Keratinocyte (primary cell): ENCODE results near the gene GRB2. TPM values are rescaled to one million over a fixed set of nuclear protein-coding genes. Genes with fewer than 3 reads are reported as not detected.
A peak's percentile ranks its signal among the peaks of the same experiment; 100 is the strongest.

Source experiments
- DNase-seq: peaks from one replicate; pipeline ENCODE4 v3.0.0-alpha.2; 2011; ENCODE audit warnings: low read depth, missing footprints, low spot score
- FAIRE-seq: peaks from 2 replicates; lab custom pipeline; 2011; peaks lifted over from hg19 to GRCh38; lab: Jason Lieb, UNC
- H2AFZ ChIP-seq: 2 replicates; pipeline ENCODE4 v1.6.0; 2012; ENCODE audit warnings: low read length, control low read depth, inconsistent platforms; ENCODE audit not compliant: control insufficient read depth
- H3K27ac ChIP-seq: 2 replicates; pipeline ENCODE4 v1.5.1; 2011; ENCODE audit warnings: low read length; ENCODE audit not compliant: control insufficient read depth, insufficient read depth
- H3K27me3 ChIP-seq: 3 replicates; pipeline ENCODE4 v1.6.0; 2011; ENCODE audit warnings: low read length; ENCODE audit not compliant: control insufficient read depth, insufficient read depth; ENCODE audit errors: extremely low read depth
- H3K36me3 ChIP-seq, 2 experiments: 2 replicates in 1 of 2; 3 replicates in 1 of 2; pipeline ENCODE4 v1.5.1; 2011; ENCODE audit warnings: low read length in 2 of 2, mild to moderate bottlenecking in 1 of 2; ENCODE audit not compliant: control insufficient read depth in 2 of 2, insufficient read depth in 2 of 2; ENCODE audit errors: extremely low read depth in 1 of 2
- H3K4me1 ChIP-seq: 3 replicates; pipeline ENCODE4 v1.5.1; 2011; ENCODE audit warnings: low read length; ENCODE audit not compliant: control insufficient read depth, insufficient read depth; ENCODE audit errors: extremely low read depth
- H3K4me2 ChIP-seq: 3 replicates; pipeline ENCODE4 v1.6.0; 2011; ENCODE audit warnings: low read depth, low read length; ENCODE audit not compliant: control insufficient read depth, insufficient read depth; ENCODE audit errors: extremely low read depth
- H3K4me3 ChIP-seq, 3 experiments: fragments of 200-600 bp in 1 of 3; sonication (generic) in 1 of 3; 2 replicates in 2 of 3; 3 replicates in 1 of 3; pipeline ENCODE4 v1.5.1; 2011 to 2016; ENCODE audit warnings: low read length in 3 of 3, mild to moderate bottlenecking in 3 of 3, control low read depth in 2 of 3, inconsistent platforms in 1 of 3, low read depth in 1 of 3, mixed read lengths in 1 of 3, mixed run types in 1 of 3, moderate library complexity in 1 of 3; ENCODE audit not compliant: control insufficient read depth in 2 of 3, insufficient read depth in 2 of 3; ENCODE audit errors: extremely low read depth in 1 of 3
- H3K79me2 ChIP-seq: 2 replicates; pipeline ENCODE4 v1.6.0; 2012; ENCODE audit warnings: low read length; ENCODE audit not compliant: control insufficient read depth, insufficient read depth
- H3K9ac ChIP-seq: 3 replicates; pipeline ENCODE4 v1.6.0; 2011; ENCODE audit warnings: low read length; ENCODE audit not compliant: control insufficient read depth, insufficient read depth; ENCODE audit errors: extremely low read depth
- H3K9me1 ChIP-seq: 3 replicates; pipeline ENCODE4 v1.6.0; 2011; ENCODE audit warnings: low read length; ENCODE audit not compliant: control insufficient read depth, insufficient read depth; ENCODE audit errors: extremely low read depth
- H3K9me3 ChIP-seq: 2 replicates; pipeline ENCODE4 v1.5.1; 2012; ENCODE audit warnings: low read depth, low read length; ENCODE audit not compliant: control insufficient read depth
- H4K20me1 ChIP-seq: 3 replicates; pipeline ENCODE4 v1.6.0; 2011; ENCODE audit warnings: low read length; ENCODE audit not compliant: control insufficient read depth, insufficient read depth; ENCODE audit errors: extremely low read depth
- EZH2 ChIP-seq: IDR thresholded peaks from one replicate; pipeline ENCODE4 v1.6.1; 2012; ENCODE audit warnings: inconsistent platforms, mild to moderate bottlenecking, low read length, moderate library complexity
- dilution Hi-C: fragments of 300-500 bp; cut with MboI; formaldehyde crosslinking; loops from one replicate; pipeline ENCODE4 v1.7.0; 2020; ENCODE audit warnings: low sequenced_read_pairs; ENCODE audit not compliant: extremely low pct_ligation_motif_present
- polyA plus RNA-seq, 5 experiments: library from polyadenylated mRNA; depleted of rRNA in 3 of 5; stranded (reverse) in 3 of 5; stranded (forward) in 1 of 5; unstranded in 1 of 5; fragments of >200 nt; gene quantifications; 1 replicate in 1 of 5; 2 replicates in 3 of 5; 3 replicates in 1 of 5; pipeline versions ENCODE4 v1.2.1 to v1.2.3, GENCODE V29; 2011 to 2012; ENCODE audit warnings: missing spikeins in 2 of 5, low read depth in 1 of 5, low replicate concordance in 1 of 5
- TF ChIP-seq, protein P1 (sequence below), 3 experiments: IDR thresholded peaks in 1 of 3; conservative IDR thresholded peaks in 1 of 3; optimal IDR thresholded peaks in 1 of 3; 2 replicates in 2 of 3; 3 replicates in 1 of 3; pipeline versions ENCODE3 to v1.5.1; 2011; ENCODE audit warnings: low read length in 3 of 3, mild to moderate bottlenecking in 3 of 3, moderate library complexity in 2 of 3, control low read depth in 1 of 3, inconsistent platforms in 1 of 3; ENCODE audit not compliant: insufficient read depth in 2 of 3; ENCODE audit errors: extremely low read depth in 1 of 3

GRB2 gene
- polyA plus RNA-seq, 1 donor (not counting 4 experiments of a cell fraction or from before 2014, with no cell fraction given): 62.0 TPM

DNA sequence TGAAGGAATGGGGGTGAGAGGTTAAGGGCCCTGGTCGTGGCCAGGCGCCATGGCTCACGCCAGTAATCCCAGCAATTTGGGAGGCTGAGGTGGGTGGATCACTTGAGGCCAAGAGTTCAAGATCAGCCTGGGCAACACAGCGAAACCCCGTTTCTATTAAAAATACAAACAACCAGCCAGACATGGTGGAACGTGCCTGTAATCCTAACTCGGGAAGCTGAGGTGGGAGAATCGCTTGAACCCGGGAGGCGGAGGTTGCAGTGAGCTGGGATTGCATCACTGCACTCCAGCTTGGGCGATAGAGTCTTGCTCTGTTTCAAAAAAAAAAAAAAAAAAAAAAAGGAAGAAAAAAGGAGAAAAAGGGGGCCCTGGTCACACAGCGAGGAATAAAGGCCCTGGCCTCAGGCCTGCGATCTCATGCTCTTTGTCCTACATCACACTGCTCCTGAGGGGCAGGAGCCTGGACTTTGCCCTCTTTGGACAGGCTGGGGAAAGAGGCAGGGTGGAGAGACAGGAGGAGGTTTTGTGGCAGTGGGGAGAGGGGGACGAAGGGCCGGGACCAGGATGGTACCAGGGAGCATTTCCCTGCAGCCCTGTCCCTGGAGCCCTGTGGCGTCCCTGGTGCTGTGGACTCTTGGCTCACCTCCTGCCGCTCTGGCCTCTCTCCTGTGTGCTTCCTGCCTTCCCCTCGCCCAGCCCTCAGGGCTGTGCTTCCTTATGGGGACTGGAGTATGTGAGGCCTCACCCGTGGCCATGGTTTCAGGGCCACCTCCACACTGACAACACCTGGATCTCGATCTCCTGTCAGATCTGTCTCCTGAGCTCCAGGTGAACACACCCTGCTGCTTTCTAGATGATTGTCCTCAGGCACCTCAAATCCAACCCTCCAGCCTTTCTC is 96.5 kb downstream of the GRB2 start:
- Histone ChIP-seq H3K27me3 (no peaks in the 10 kb centered on the region), H3K79me2 (no peaks in the 10 kb centered on the region), H3K9me1 (no peaks in the 10 kb centered on the region), H3K36me3 (no peaks in the 10 kb centered on the region), H4K20me1 (no peaks in the 10 kb centered on the region), H2AFZ (no peak overlapping the region), H3K4me1 (peaks cover 4% of the 10 kb centered on the region), H3K9me3 (no peaks in the 10 kb centered on the region), H3K27ac (no peak overlapping the region), H3K9ac (no peak overlapping the region), H3K4me2 (peak overlapping the region; percentile 1), H3K4me3 (no peak overlapping the region)
- DNase-seq: no peak
- dilution Hi-C loops: no loop called here
- FAIRE-seq: no peak
- TF ChIP-seq, protein P1, sequence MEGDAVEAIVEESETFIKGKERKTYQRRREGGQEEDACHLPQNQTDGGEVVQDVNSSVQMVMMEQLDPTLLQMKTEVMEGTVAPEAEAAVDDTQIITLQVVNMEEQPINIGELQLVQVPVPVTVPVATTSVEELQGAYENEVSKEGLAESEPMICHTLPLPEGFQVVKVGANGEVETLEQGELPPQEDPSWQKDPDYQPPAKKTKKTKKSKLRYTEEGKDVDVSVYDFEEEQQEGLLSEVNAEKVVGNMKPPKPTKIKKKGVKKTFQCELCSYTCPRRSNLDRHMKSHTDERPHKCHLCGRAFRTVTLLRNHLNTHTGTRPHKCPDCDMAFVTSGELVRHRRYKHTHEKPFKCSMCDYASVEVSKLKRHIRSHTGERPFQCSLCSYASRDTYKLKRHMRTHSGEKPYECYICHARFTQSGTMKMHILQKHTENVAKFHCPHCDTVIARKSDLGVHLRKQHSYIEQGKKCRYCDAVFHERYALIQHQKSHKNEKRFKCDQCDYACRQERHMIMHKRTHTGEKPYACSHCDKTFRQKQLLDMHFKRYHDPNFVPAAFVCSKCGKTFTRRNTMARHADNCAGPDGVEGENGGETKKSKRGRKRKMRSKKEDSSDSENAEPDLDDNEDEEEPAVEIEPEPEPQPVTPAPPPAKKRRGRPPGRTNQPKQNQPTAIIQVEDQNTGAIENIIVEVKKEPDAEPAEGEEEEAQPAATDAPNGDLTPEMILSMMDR (optimal IDR thresholded peaks at IDR 0.05 in 1 of 3, IDR thresholded peaks at IDR 0.05 in 1 of 3, conservative IDR thresholded peaks at IDR 0.05 in 1 of 3; ENCODE audit: extremely low read depth in 1 of 3, insufficient read depth in 2 of 3, low read length in 3 of 3): no peak
- no peak for TF ChIP-seq EZH2

DNA sequence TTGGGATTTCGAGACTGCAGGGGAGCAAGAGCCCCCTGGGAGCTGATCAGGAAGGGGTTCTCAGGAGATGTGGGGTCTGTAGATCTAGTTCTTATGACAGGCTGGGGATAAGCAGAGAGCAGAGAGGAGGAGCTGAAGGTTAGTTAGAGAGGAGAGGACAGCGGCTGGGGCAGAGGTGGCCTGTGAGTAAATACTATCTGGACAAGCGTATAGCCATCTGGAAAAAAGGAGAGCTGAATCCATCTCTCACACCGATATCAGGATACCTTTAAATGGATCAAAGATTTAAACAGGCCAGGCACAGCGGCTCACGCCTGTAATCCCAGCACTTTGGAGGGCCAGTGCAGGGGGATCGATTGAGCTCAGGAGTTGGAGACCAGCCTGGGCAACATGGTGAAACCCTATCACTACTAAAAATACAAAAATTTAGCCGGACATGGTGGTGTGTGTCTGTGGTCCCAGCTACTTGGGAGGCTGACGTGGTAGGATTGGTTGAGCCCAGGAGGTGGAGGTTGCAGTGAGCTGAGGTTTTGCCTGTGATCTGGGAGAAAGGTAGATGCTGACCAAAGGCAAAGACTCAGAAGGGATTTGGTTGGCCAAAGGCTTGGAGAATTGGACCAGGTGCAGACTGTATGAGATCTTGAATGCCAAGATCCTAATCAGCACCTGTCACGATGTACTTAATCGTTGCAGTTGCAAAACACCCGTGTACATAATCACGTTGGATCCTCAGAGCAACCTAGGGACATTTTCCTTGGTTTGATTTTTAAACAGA is 97.3 kb downstream of the GRB2 start:
- Histone ChIP-seq H3K36me3 (no peaks in the 10 kb centered on the region), H3K79me2 (no peaks in the 10 kb centered on the region), H3K4me2 (no peak overlapping the region), H3K9me1 (no peaks in the 10 kb centered on the region), H3K9ac (no peak overlapping the region), H3K9me3 (no peaks in the 10 kb centered on the region), H3K27me3 (no peaks in the 10 kb centered on the region), H4K20me1 (no peaks in the 10 kb centered on the region), H2AFZ (no peak overlapping the region), H3K4me3 (no peak overlapping the region), H3K4me1 (peaks cover 4% of the 10 kb centered on the region), H3K27ac (no peak overlapping the region)
- TF ChIP-seq, protein P1 (optimal IDR thresholded peaks at IDR 0.05 in 1 of 3, IDR thresholded peaks at IDR 0.05 in 1 of 3, conservative IDR thresholded peaks at IDR 0.05 in 1 of 3; ENCODE audit: extremely low read depth in 1 of 3, insufficient read depth in 2 of 3, low read length in 3 of 3): no peak
- TF ChIP-seq EZH2: no peak
- FAIRE-seq: no peak
- dilution Hi-C loops: no loop called here
- DNase-seq: no peak
